GM18507 (cell line): ENCODE results near the gene PHYH.

Experiments
- DNase-seq: peaks from one replicate; pipeline ENCODE4 v3.0.0; 2011; ENCODE audit warnings: low read depth; ENCODE audit not compliant: insufficient read length; ENCODE audit errors: extremely low spot score
- FAIRE-seq: peaks from 2 replicates; lab custom pipeline; 2011; peaks lifted over from hg19 to GRCh38; lab: Jason Lieb, UNC

The PHYH gene

DNA sequence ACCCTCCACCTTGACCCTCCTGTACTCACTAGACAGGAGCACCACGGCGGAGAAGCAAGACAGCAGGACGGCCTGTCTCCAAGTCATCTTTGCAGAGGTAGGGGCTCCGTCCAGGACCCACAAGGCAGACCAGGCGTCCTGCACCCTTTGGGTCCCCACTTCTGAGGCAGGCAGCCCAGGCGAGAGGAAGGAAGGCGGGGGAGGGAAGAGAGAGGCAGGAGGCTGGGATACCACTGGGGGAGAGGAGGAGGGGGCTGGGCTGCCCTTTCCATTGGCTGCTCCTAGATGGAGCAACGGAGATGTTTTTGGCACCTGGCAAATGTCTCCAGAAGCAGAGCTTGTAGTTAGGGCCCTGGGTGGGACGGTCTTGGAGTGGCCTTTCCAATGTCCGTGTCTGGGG is 65.7 kb downstream of the PHYH start, which contains the start of gene UCMA:
TSS of gene UCMA (minus strand) at position 203 of the 400 bp plus-strand sequence. CDS start at position 87, 116 bp downstream.
- no peak for FAIRE-seq
- no peak for DNase-seq

DNA sequence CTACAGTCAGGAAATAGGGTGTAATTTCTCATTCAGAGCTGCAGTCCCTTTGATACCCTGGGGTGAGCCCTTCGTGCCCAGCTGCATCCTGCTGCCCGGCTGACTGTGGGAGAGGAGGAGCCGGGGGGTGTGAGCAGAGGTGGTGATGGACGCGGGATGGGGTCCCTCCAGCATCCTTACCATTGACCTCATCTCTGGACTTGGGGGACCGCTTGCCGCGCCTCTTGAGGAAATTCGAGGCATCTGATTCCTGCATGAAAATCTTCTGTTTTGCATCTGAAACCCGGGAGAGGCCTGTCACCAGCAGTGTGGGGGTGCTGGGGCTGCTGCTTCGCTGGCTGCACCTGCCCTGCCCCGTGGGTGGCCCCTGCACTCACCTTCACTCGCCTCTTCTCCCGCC is 66.5 kb downstream of the PHYH start:
- FAIRE-seq (no peak), DNase-seq (no peak)

DNA sequence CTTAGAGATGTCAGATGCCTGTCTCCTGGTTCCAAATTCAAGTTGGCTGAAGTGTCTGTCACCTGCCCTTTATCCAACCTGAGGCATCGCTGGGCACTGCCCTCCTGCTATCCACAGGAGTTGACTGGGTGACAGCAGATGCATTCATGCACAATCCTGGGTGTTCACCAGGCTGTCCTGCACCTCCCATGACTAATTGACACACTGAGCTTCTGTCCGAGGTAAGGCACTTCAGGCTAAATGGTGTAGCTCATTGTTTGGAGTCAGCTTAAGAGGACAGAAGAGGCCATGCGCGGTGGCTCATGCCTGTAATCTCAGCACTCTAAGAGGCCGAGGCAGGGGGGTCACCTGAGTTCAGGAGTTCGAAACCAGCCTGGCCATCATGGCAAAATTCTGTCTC is 68.1 kb downstream of the PHYH start:
- FAIRE-seq = no peak
- DNase-seq = no peak

DNA sequence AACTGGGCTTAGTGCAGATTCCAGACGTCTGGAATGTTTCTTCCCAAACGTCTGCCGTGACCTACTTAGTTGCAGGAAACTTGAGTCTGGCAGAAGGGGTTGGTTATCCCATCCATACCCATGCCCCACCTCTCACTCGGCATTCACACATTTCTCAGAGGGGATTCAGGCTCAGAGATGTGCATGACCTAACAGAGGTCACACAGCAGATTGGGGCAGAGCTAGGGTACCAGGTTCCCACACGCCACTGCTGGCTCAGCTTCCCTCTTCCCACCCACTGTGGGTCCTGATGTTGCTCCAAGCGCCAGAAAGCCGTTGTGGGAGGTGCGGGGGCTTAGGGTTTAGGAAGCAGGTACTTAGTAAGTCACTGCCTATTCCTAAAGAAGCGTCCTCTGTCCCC is 68.7 kb downstream of the PHYH start:
- FAIRE-seq (no peak), DNase-seq (no peak)
